Small intestine (tissue), 7 donors: ENCODE data around the gene KIF5C. TPM values are rescaled to one million over a fixed set of nuclear protein-coding genes. Genes with fewer than 3 reads are reported as not detected.

Experiments
- DNase-seq, 2 donors: peaks; one replicate each; pipeline versions ENCODE4 v3.0.0 to v3.0.0-alpha.2; 2013
- FAIRE-seq: peaks from 2 replicates; lab custom pipeline; 2012; peaks lifted over from hg19 to GRCh38; lab: Jason Lieb, UNC
- H3K27ac ChIP-seq, 3 donors: one replicate each; pipeline ENCODE4 v1.5.1; 2013; ENCODE audit warnings: low read length in 2 of 3, mild to moderate bottlenecking in 2 of 3, control low read depth in 1 of 3, inconsistent platforms in 1 of 3, low read depth in 1 of 3, moderate library complexity in 1 of 3
- H3K27me3 ChIP-seq, 3 donors: one replicate each; pipeline ENCODE4 v1.6.1; 2013; ENCODE audit warnings: low read length in 3 of 3, inconsistent platforms in 1 of 3; ENCODE audit not compliant: control insufficient read depth in 3 of 3, insufficient read depth in 3 of 3
- H3K36me3 ChIP-seq, 3 donors: one replicate each; pipeline ENCODE4 v1.6.1; 2013; ENCODE audit warnings: low read length in 3 of 3, inconsistent platforms in 1 of 3, low read depth in 1 of 3, mild to moderate bottlenecking in 1 of 3, moderate library complexity in 1 of 3; ENCODE audit not compliant: control insufficient read depth in 3 of 3, insufficient read depth in 2 of 3
- H3K4me1 ChIP-seq, 3 donors: one replicate each; pipeline ENCODE4 v1.6.1; 2013; ENCODE audit warnings: low read length in 2 of 3, inconsistent platforms in 1 of 3, low read depth in 1 of 3, mild to moderate bottlenecking in 1 of 3, moderate library complexity in 1 of 3; ENCODE audit not compliant: control insufficient read depth in 3 of 3, insufficient read depth in 2 of 3
- H3K4me3 ChIP-seq, 3 donors: one replicate each; pipeline ENCODE4 v1.5.1; 2013; ENCODE audit warnings: low read length in 3 of 3, control low read depth in 1 of 3, inconsistent platforms in 1 of 3, low read depth in 1 of 3, mild to moderate bottlenecking in 1 of 3, moderate library complexity in 1 of 3
- H3K9me3 ChIP-seq, 2 donors: one replicate each; pipeline ENCODE4 v1.6.1; 2013; ENCODE audit warnings: low read depth in 1 of 2, low read length in 1 of 2; ENCODE audit not compliant: control insufficient read depth in 2 of 2, insufficient read depth in 1 of 2
- WGBS, 3 donors: extraction: QIAGEN DNeasy Blood & Tissue Kit; methylation state at CpG; one replicate each; pipeline ENCODE4 v1.1.7; 2013; 5-methylcytosine and 5-hydroxymethylcytosine counted together
- polyA plus RNA-seq, 4 donors: library from polyadenylated mRNA; stranded (reverse) in 3 of 4; unstranded in 1 of 4; fragments of 200-250 nt in 3 of 4; fragments of 120-200 nt in 1 of 4; gene quantifications; one replicate each; pipeline versions ENCODE4 v1.2.1 to v1.2.3, GENCODE V29; 2013
- donor health status: healthy with polysubstance abuse.
- donor health status: control.
- donor health status: control.
- donor health status: Bipolar disorder and iron deficiency.
- donor health status: healthy.

The KIF5C gene
- polyA plus RNA-seq, 4 donors = 0.22 to 6.4 (median 2.4) TPM

DNA sequence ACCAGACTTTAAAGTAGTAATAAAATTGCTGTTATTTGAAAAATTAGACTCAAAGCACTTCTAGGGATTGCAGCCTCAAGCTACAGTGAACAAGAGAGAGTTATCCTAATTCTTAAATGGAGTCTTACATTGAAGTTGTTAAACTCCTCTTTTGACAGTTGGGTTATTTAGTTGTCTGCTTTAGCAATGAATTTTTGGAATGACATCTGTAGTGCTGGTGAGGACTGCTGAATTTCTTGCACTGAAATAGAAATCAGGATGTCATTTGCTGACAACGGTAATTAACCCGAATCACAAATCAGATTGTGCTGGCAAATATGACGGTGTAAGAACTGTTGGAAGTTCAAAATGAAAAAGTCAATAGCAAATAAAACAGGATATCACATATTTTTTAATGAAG is 85.5 kb downstream of the KIF5C start:
- no peak overlapping the region for H3K4me3 ChIP-seq
- no peaks in the 10 kb centered on the region for H3K9me3 ChIP-seq
- H3K4me1 ChIP-seq = no peaks in the 10 kb centered on the region
- no peaks in the 10 kb centered on the region for H3K36me3 ChIP-seq
- H3K27ac ChIP-seq = no peak overlapping the region
- DNase-seq = no peak
- WGBS, 3 donors = 83 to 91% (median 86%) methylated on average over 3 of the region's 3 CpGs
- no peaks in the 10 kb centered on the region for H3K27me3 ChIP-seq
- no peak for FAIRE-seq

DNA sequence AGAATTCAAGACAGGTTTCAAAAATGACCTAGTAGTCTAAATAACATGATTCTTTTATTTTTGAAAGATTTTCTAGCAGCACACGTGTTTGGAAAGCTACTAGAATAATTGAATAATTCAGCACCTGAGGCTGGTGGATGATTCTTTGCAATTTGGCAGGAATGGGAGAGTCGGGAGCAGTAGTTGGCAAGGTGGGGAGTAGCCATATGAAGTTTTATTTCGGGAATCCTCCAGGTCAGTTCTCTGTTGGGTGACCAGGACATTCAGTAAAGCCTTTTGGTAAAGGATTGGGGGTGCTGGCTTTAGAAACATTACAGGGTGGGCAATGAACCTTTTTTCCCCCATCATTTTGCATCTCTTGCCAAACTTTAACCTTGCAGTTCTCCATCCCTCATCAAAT is 88.4 kb downstream of the KIF5C start:
- 82 to 88% (median 85%) methylated on average over 3 of the region's 3 CpGs for WGBS, 3 donors
- Histone ChIP-seq H3K27me3 (no peaks in the 10 kb centered on the region), H3K4me1 (no peaks in the 10 kb centered on the region), H3K27ac (no peak overlapping the region), H3K36me3 (no peaks in the 10 kb centered on the region), H3K9me3 (no peaks in the 10 kb centered on the region), H3K4me3 (no peak overlapping the region)
- no peak for FAIRE-seq
- no peak for DNase-seq

DNA sequence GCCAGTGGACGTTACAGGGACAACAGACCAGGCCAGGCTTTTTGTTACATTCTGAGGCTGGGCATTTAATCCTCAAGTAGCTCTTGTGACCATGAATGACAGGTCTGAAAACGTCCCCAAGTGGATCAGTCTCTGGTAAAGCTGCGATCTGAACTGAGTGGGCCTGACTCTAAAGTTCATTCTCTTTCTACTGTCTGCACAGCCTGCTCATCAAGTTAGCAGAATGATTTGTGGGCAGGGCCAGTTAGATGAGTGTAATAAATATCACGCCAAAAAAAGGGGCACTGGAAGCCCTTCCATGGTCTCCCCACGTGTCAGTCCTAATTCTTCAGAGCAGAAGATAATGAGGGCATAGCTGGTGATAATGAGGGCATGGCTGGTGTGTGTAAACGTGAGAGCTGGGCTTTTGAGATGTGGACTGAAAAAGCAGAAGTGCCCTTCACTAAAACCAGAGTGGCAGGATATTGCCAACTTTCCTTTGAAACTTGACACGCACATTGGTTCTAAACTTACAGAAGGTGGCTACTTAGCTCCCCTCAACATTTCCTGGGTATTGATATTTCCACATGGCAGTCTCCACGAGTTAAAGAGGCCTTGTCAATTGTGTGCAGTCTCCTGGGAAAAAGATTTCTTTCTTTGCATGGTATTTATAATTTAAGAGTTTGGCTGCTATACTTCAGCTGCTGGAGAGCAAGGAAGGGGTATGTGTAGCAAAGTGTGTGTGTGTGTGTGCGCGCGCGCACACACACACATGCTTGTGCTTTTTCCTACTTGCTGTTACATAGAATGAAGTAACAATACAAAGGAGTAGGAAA is 90.8 kb downstream of the KIF5C start:
- 65 to 72% (median 67%) methylated on average over 12 of the region's 12 CpGs for WGBS, 3 donors

DNA sequence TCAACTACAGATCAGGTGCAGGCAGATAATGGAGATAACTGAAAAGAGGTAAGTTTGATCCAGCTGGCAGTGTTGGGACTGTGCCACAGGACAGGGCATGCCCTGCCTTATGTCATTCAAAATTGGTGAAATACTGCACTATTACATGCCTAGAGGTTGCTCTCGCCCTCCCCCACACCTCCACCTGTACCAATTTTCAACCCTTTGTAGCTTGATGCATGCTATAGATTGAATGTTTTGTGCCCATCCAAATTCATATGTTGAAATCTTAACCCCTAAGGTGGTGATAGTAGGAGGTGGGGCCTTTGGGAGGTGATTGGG is 91.4 kb downstream of the KIF5C start:
- FAIRE-seq (no peak), DNase-seq (no peak)
- Histone ChIP-seq H3K9me3 (no peaks in the 10 kb centered on the region), H3K4me1 (peaks cover 0 to 2% (median 0%) of the 10 kb centered on the region in 3 donors), H3K36me3 (no peaks in the 10 kb centered on the region), H3K27ac (no peak overlapping the region), H3K4me3 (no peak overlapping the region), H3K27me3 (no peaks in the 10 kb centered on the region)
- 90 to 95% (median 93%) methylated on average over 1 of the region's 1 CpG for WGBS, 3 donors

More for the DNA sequence above, 90.8 kb downstream of the KIF5C start:
- Histone ChIP-seq H3K36me3 (no peaks in the 10 kb centered on the region), H3K27me3 (no peaks in the 10 kb centered on the region), H3K4me3 (no peak overlapping the region), H3K27ac (no peak overlapping the region), H3K9me3 (no peaks in the 10 kb centered on the region), H3K4me1 (peaks cover 0 to 2% (median 0%) of the 10 kb centered on the region in 3 donors)
- DNase-seq (no peak), FAIRE-seq (no peak)

DNA sequence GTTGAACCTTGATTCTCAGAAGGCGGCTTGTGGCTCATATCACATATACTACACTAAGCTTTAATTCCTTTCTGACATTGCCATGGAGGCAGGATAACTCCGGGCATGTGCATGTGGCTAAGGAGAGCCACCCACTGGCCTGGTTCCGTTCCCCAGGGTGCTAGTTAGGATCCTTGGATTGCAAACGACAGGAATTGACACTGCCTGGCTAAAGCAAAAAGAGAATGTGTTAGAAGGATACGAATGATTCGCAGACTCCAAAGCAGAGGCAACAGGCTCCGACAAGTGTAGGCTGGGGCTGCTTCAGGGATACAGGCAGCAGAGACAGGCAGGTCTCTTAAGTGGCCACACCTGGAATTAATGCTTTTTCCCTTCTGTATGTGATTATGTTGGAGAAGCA is 92.0 kb downstream of the KIF5C start:
- Histone ChIP-seq H3K27me3 (no peaks in the 10 kb centered on the region), H3K27ac (no peak overlapping the region), H3K36me3 (no peaks in the 10 kb centered on the region), H3K4me3 (no peak overlapping the region), H3K4me1 (peaks cover 0 to 2% (median 0%) of the 10 kb centered on the region in 3 donors), H3K9me3 (no peaks in the 10 kb centered on the region)
- DNase-seq (no peak), FAIRE-seq (no peak)
- WGBS, 3 donors = 90 to 96% (median 94%) methylated on average over 7 of the region's 7 CpGs

DNA sequence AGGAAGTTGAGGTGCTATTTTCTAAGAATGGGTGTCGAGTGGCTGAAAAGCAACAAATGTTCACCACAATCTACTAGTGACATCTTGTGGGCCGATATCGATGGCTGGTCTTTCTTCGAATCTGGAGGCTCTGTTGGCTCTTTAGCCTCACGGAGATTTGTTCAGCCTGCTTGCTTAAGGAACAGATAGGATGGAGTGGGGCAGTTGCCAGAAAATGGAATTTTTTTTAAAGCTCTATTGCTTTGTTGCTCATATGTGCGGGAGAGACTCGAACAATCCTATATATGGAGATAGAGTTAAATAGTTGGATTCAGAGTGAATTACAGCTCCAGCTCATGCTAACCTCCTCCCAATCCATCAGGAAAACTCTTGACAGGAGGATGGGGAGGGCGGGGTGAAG is 92.6 kb downstream of the KIF5C start:
- 61 to 88% (median 87%) methylated on average over 8 of the region's 8 CpGs for WGBS, 3 donors
- H3K9me3 ChIP-seq = no peaks in the 10 kb centered on the region

DNA sequence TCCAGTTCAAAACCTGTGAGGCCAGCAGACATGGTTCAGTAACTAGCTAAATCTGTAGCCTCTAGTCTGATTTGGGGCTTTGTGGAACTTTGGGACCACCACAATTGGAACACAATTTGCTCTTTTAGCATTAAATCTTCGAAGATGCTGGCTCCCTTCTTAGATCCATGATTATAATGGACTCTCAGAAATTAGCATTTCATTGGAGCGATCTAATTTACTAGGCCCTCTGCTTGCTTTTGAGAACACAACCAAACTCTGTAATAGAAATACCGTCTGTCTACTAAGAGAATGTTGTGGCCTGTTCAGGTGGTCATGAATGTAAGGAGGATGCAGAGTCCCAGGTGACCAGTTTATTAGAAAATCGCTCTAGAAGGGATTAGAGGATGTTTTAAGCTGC is 93.3 kb downstream of the KIF5C start:
- WGBS, 3 donors = 86 to 91% (median 87%) methylated on average over 4 of the region's 4 CpGs
- Histone ChIP-seq H3K36me3 (no peaks in the 10 kb centered on the region), H3K27me3 (no peaks in the 10 kb centered on the region), H3K4me3 (no peak overlapping the region), H3K27ac (no peak overlapping the region), H3K9me3 (no peaks in the 10 kb centered on the region), H3K4me1 (peaks cover 0 to 2% (median 0%) of the 10 kb centered on the region in 3 donors)
- DNase-seq = no peak
- no peak for FAIRE-seq

More for the DNA sequence above, 92.6 kb downstream of the KIF5C start:
- FAIRE-seq = no peak
- Histone ChIP-seq H3K27ac (no peak overlapping the region), H3K4me1 (peaks cover 0 to 2% (median 0%) of the 10 kb centered on the region in 3 donors), H3K27me3 (no peaks in the 10 kb centered on the region), H3K36me3 (no peaks in the 10 kb centered on the region), H3K4me3 (no peak overlapping the region)
- no peak for DNase-seq

DNA sequence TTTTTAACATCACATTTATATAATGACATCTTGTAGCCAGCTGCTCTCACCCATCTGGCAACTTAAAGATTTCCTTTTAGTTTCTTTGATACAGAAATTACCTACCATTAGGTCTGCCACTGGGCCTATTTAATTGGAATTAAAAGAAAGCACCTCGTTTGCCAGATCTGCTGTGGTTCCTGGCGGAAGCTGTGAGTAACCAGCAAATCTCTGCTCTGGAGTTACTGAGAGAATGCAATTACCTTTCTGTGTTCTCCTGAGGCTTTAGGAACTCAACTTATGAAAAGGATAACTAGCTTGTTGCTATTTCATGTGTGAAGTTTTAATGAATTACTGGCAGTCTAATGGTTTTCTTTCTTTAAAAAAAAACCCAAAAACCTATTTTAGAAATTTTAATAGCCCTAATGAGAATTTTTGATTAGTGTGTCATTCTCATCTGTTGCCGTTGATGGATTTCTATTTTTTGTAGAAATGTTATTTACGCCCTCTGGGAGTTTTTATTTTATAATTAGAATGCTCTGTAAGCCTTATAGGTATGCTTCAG is 93.8 kb downstream of the KIF5C start:
- no peak overlapping the region for H3K4me3 ChIP-seq
- no peak overlapping the region for H3K27ac ChIP-seq
- no peaks in the 10 kb centered on the region for H3K9me3 ChIP-seq
- FAIRE-seq (no peak), DNase-seq (no peak)
- WGBS, 3 donors = 87 to 90% (median 89%) methylated on average over 4 of the region's 4 CpGs
- no peaks in the 10 kb centered on the region for H3K27me3 ChIP-seq
- peaks cover 0 to 2% (median 0%) of the 10 kb centered on the region in 3 donors for H3K4me1 ChIP-seq
- H3K36me3 ChIP-seq = no peaks in the 10 kb centered on the region
